Uterus (tissue), 4 donors: ENCODE data around the gene CACNA1A. TPM values are rescaled to one million over a fixed set of nuclear protein-coding genes. Genes with fewer than 3 reads are reported as not detected.
"Not testable (repeated sequence)": the region's sequence is repeated elsewhere in the genome, so short reads cannot be mapped to it uniquely, and the experiment has no call there.

ENCODE experiments used
- DNase-seq, 2 donors: peaks; one replicate each; pipeline ENCODE4 v3.0.0-alpha.2; 2019 to 2020
- H3K27ac ChIP-seq, 2 donors: fragments of 200-600 bp; sonication (generic); 1 replicate in 1 of 2; 2 replicates in 1 of 2; pipeline ENCODE4 v1.5.1; 2016 to 2018
- H3K27me3 ChIP-seq, 2 donors: fragments of 200-600 bp; sonication (generic); one replicate each; pipeline ENCODE4 v1.5.1; 2018 to 2019; ENCODE audit warnings: control low read depth in 1 of 2
- H3K36me3 ChIP-seq, 2 donors: fragments of 200-600 bp; sonication (generic); one replicate each; pipeline ENCODE4 v1.5.1; 2019; ENCODE audit warnings: control low read depth in 1 of 2
- H3K4me1 ChIP-seq, 2 donors: fragments of 200-600 bp; sonication (generic); one replicate each; pipeline ENCODE4 v1.5.1; 2018 to 2019; ENCODE audit warnings: control low read depth in 1 of 2
- H3K4me3 ChIP-seq, 2 donors: fragments of 200-600 bp; sonication (generic); 1 replicate in 1 of 2; 2 replicates in 1 of 2; pipeline ENCODE4 v1.5.1; 2018 to 2019; ENCODE audit warnings: mild to moderate bottlenecking in 1 of 2
- H3K9me3 ChIP-seq, 2 donors: fragments of 200-600 bp; sonication (generic); one replicate each; pipeline ENCODE4 v1.5.1; 2019; ENCODE audit warnings: control low read depth in 1 of 2
- CTCF ChIP-seq, 4 experiments: fragments of 200-600 bp in 2 of 4; fragments of 450-650 bp in 2 of 4; sonication (generic) in 2 of 4; IDR thresholded peaks; one replicate each; pipeline ENCODE4 v1.5.1; 2016 to 2019; ENCODE audit warnings: antibody characterized with exemption in 4 of 4, mild to moderate bottlenecking in 2 of 4, moderate library complexity in 1 of 4
- POLR2A ChIP-seq, 2 donors: fragments of 450-650 bp; IDR thresholded peaks; one replicate each; pipeline ENCODE4 v1.6.1; 2016; ENCODE audit warnings: antibody characterized with exemption in 2 of 2, mild to moderate bottlenecking in 1 of 2, moderate library complexity in 1 of 2
- intact Hi-C: fragments of 100-400 bp; cut with DNase I; formaldehyde crosslinking; loops from one replicate; pipeline ENCODE4 v1.15.1; 2023; ENCODE audit warnings: low total_unique reads
- total RNA-seq, 4 donors: library from RNA; depleted of rRNA in 3 of 4; stranded (reverse); fragments of >200 nt in 3 of 4; gene quantifications; one replicate each; pipeline versions ENCODE4 v1.1.0 to v1.2.4, GENCODE V29; 2014 to 2023
- donor health status: DM: yes; HTN: yes; CAD: no.

The CACNA1A gene
- total RNA-seq, 4 donors from 2014 or later, result 0.77 to 5.8 (median 0.96) TPM

DNA sequence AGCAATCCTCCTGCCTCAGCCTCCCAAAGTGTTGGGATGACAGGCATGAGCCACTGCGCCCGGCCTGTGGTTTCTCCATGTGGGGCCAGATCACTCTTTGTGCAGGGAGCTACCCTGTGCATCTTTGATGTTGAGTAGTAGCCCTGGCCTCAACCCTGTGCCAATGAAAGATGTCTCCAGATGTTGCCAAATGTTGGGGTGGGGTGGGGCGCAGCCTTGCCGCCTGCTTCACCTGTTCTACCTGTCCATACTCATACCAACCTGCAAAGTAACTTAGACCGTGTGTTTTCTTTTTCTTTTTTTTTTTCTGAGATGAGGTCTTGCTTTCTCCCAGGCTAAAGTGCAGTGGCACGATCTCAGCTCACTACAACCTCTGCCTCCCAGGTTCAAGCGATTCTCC, 335.1 kb downstream of the CACNA1A start:
- Histone ChIP-seq H3K4me1 (peaks cover 0 to 5% of the 10 kb centered on the region in 2 donors), H3K27me3 (no peaks in the 10 kb centered on the region), H3K4me3 (no peak overlapping the region), H3K27ac (no peak overlapping the region), H3K9me3 (no peaks in the 10 kb centered on the region), H3K36me3 (no peaks in the 10 kb centered on the region)
- no peak for DNase-seq
- TF ChIP-seq CTCF (IDR thresholded peaks at IDR 0.05) (no peak), POLR2A (IDR thresholded peaks at IDR 0.05) (no peak)
- intact Hi-C loops, result no loop called here

- TF ChIP-seq CTCF (IDR thresholded peaks at IDR 0.05) (no peak), POLR2A (IDR thresholded peaks at IDR 0.05) (no peak)
- H3K4me3 ChIP-seq, result no peak overlapping the region
- H3K4me1 ChIP-seq, result peaks cover 0 to 5% of the 10 kb centered on the region in 2 donors
- no peak for DNase-seq
- intact Hi-C loops, result no loop called here
- no peaks in the 10 kb centered on the region for H3K9me3 ChIP-seq
- no peaks in the 10 kb centered on the region for H3K36me3 ChIP-seq
- no peaks in the 10 kb centered on the region for H3K27me3 ChIP-seq
- no peak overlapping the region for H3K27ac ChIP-seq
Observed at GRCh38 chr19:13169769-13170168, 336.5 kb downstream of the CACNA1A start.

DNA sequence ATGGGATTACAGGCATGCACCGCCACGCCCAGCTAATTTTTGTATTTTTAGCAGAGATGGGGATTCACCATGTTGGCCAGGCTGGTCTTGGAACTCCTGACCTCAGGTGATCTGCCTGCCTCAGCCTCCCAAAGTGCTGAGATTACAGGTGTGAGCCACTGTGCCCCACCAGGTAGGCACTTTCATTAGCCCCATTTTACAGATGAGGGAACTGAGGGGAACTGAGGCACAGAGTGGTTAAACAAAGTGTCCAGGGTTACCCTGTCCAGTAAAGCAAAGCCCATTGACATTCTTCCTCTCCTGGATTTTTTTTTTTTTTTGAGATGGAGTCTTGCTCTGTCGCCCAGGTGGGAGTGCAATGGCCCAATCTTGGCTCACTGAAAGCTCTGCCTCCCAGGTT, 340.1 kb downstream of the CACNA1A start:
- Histone ChIP-seq H3K4me1 (peaks cover 5 to 16% of the 10 kb centered on the region in 2 donors), H3K27ac (peak overlapping the region; percentile 87 to 92)
- intact Hi-C loops, H3K4me3 ChIP-seq, H3K27me3 ChIP-seq, H3K9me3 ChIP-seq, H3K36me3 ChIP-seq, DNase-seq: not testable (repeated sequence)

DNA sequence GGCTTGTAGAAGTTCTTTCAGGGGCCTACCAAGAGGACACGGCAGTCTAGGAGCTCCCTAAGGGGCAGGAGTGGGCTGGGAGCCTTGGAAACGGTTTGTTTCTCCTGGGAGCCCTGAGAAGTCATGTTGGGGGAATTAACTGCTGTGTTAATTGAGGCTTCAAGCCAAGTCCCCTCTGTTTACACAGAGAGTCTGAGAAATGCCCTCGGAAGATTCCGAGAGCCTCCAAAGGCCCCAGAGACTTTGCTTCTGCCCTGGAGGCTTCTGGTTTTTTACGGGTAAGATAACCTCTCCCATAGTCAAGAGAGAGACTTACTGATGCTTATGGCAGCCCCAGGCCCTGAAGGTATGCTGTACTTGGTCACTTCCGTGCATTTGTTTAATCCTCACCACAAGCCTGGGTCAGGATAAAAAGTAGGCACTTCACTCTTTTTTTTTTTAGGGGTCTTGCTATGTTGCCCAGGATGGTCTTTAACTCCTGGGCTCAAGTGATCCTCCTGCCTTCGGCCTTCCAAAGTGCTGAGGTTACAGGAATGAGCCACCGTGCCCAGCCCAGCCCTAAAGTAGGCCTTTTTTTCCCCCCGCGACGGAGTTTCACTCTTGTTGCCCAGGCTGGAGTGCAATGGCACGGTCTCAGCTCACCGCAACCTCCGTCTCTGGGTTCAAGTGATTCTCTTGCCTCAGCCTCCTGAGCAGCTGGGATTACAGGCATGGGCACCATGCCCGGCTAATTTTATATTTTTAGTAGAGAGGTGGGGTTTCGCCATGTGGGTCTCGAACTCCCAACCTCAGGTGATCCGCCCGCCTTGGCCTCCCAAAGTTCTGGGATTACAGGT, 340.9 kb downstream of the CACNA1A start:
- Histone ChIP-seq H3K4me3 (no peak overlapping the region), H3K36me3 (no peaks in the 10 kb centered on the region), H3K4me1 (peaks cover 5 to 16% of the 10 kb centered on the region in 2 donors), H3K9me3 (no peaks in the 10 kb centered on the region), H3K27ac (peak overlapping the region; percentile 95 to 96), H3K27me3 (no peaks in the 10 kb centered on the region)
- intact Hi-C loops, result no loop called here
- TF ChIP-seq CTCF (IDR thresholded peaks at IDR 0.05), result no peak
- no peak for TF ChIP-seq POLR2A (IDR thresholded peaks at IDR 0.05)
- DNase-seq, result no peak

- intact Hi-C loops, result no loop called here
- Histone ChIP-seq H3K36me3 (no peaks in the 10 kb centered on the region), H3K4me3 (peak overlapping the region; percentile 14 to 24)
Observed at GRCh38 chr19:13164343-13165161, 341.7 kb downstream of the CACNA1A start.

More at GRCh38 chr19:13164343-13165161, 341.7 kb downstream of the CACNA1A start:
- no peak for TF ChIP-seq POLR2A (IDR thresholded peaks at IDR 0.05)
- TF ChIP-seq CTCF (IDR thresholded peaks at IDR 0.05), result no peak
- no peaks in the 10 kb centered on the region for H3K9me3 ChIP-seq
- no peaks in the 10 kb centered on the region for H3K27me3 ChIP-seq
- peak overlapping the region; percentile 95 to 96 for H3K27ac ChIP-seq
- peak; percentile 64 to 65 for DNase-seq
- peaks cover 5 to 16% of the 10 kb centered on the region in 2 donors for H3K4me1 ChIP-seq
